NK-92 treated with Interleukin-12 subunit alpha and Interleukin-12 subunit beta, amount 100 ng/mL, for 24 hours (cell line): Measurements from ENCODE around the gene COLEC12.

Experiments used
- DNase-seq: peaks from one replicate; lab custom pipeline; 2025; lab: John Stamatoyannopoulos, UW

Gene COLEC12

DNA sequence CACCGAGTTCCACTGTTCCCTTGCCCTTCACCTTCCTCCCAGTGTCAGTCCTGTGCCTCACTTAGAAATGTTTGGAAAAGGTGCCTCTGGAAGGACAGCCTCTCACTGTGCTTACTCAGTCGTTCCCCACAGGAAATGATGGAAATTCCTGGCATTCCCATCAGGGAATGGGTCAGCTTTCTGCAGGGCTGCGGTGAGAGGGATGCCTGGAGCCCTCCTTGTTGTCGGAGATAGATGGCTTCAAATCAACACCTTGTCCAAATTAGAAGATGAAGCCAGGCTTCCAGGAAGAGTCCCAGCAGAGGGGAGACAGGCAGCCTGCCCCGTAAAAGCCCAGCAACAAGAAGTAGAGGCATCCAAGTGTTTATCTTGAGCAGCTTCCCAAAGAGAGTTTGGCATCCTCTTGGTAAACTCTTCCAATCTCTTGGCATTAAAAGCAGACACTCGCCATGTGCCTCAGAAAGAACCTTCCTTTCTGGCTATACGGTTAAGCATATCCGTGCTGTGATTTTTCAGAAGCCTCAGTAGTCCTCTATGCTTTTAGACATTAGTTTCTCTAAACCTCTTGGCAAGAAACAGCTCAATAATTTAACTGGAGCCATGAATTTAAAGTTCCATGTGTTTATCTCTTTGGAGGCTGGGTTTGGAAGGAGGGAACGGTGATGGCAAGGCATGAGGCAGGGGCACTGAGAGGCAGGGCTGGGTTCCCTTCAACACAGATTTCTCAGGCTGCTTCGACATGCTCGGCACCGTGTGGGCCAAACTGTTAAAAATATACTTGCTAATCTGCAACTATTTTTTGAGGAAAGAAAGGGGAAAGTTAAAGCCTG lies 25.1 kb downstream of the COLEC12 start:
- DNase-seq = no peak

- DNase-seq = no peak
These were observed 26.1 kb downstream of the COLEC12 start for GRCh38 chr18:474416-474815.

DNA sequence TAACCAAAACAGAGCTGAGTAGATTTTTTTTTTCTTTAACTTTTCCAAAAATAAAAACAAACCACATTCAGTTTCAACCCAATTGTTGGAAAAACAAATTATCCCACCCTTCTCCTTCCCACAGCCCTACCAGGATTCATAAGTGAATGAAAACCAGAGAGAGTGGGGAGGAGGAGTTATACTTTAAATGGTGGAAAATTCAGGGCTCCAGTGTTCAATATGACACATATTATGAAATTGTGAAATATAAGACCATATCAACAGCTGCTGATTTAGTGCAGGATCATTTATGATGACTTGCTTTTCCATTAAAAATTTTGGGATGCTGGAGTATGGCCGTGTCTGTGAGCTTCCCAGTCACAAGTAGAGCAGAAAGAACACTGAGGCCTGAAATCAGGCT lies 26.7 kb downstream of the COLEC12 start:
- DNase-seq = no peak

DNA sequence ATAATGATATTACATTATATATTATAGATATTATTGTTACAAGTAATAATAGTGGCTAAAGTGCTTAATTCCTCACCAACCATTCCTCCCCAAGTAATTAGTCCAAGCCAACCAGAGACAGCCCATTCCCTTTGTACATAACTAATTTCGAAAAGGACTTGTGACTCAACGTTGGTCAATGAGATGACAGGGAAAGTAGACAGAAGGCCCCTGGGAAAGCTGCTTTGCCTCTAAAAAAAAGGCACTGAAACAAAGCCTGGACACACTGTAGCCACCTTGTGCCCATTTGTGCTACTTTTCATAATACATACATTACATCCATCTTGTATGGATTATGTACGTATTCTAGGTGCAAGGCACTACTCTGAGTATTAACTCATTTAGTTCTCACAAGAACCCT lies 28.8 kb downstream of the COLEC12 start:
- no peak for DNase-seq

DNA sequence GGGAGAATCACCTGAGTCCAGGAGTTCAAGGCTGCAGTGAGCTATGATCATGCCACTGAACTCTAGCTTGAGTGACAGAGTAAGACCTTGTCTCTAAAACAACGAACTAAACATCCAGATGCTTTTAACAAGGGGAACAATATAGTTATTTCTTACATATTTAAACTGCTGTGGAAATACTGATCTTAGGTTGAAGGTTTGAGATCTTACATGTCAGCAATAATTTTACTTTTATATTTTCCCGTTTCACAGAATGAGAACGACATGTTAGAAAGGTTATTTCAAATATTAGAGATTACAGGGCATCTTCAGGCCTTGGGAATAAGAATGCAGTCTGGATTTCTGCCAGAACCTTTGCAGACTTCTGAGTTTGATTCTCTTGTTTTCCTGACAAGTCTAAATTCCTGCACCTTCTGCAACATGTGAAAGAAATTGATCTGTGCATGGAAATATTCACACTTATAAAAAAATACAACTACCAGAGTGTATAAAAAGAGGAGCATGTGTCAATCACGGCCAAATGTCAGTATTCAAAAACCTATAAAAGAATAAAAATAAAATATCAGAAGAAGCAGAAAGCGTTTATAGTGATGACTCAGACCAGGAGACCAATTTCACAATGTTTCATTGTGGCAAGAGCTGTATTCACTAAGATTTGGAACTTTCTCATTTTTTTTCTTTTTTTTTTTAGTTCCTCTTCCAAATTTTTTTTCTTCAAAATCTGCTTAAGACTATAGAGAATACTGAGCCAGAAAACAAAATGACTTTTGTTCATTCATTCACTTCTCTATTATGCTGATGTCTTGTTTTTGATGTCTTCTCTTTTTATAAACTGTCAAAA lies 29.6 kb downstream of the COLEC12 start:
- no peak for DNase-seq

- no peak for DNase-seq
These were observed 31.3 kb downstream of the COLEC12 start for GRCh38 chr18:468955-469790.

- DNase-seq = no peak
These were observed 36.5 kb downstream of the COLEC12 start for GRCh38 chr18:463827-464541.

DNA sequence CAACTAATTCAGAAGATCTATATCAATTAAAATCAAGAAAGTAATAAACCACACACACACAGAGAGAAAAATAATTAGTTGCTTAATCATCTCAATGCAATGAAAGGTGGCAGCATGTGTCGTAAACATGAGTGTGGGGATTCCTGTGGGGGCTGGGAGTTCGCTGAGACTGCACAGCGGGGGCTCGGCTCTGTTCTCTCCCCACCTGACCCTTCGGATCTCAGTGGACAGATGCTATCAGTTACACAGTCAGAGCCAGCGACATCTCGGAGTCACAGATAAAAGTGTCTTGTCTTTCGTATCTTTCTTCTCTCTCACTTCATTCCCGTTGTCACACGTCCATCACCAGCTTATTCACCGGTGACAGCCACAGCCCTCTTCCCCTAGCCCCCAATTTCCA lies 37.1 kb downstream of the COLEC12 start:
- DNase-seq = no peak

GRCh38 chr18:461762-462161 lies 38.7 kb downstream of the COLEC12 start:
- DNase-seq = no peak

- no peak for DNase-seq
These were observed 39.7 kb downstream of the COLEC12 start for GRCh38 chr18:460791-461190.

DNA sequence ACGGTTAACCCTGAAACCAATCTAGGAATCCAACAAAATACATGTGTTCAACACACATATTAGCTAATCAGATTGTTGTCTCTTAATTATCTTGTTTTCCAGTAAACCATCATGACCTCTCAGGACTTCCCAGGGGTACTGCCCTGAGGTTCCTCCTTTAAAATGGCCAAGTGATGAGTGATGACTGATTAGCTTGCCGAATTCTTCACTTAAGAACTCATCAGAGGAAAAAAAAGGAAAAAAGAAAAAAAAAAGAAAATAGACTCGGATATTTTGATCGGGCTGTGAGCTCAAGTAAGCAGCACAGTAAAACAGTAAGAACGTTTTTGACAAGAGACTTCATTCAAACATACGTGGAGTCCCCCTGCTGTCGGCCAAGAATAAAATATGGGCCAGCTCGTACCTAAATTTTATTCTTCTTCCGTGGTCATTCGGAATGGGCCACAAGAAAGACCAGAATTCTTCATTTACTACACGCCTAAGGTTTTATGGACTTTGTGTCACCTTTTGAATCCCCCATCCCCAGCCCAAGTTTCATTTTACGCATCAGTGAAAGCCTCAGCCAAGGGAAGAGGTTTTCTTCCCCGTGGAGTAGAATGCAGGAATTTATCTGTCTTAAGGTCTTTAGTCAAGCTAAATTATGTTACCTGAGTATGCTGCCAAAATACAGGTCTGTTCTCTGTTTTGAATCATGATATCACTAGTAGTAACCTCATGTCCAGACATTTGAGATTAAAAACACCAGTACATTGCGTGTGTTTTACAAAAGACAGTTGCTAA lies 40.5 kb downstream of the COLEC12 start:
- no peak for DNase-seq

- no peak for DNase-seq
These were observed 42.7 kb downstream of the COLEC12 start for GRCh38 chr18:457521-458412.

- no peak for DNase-seq
These were observed 43.4 kb downstream of the COLEC12 start for GRCh38 chr18:457140-457519.

DNA sequence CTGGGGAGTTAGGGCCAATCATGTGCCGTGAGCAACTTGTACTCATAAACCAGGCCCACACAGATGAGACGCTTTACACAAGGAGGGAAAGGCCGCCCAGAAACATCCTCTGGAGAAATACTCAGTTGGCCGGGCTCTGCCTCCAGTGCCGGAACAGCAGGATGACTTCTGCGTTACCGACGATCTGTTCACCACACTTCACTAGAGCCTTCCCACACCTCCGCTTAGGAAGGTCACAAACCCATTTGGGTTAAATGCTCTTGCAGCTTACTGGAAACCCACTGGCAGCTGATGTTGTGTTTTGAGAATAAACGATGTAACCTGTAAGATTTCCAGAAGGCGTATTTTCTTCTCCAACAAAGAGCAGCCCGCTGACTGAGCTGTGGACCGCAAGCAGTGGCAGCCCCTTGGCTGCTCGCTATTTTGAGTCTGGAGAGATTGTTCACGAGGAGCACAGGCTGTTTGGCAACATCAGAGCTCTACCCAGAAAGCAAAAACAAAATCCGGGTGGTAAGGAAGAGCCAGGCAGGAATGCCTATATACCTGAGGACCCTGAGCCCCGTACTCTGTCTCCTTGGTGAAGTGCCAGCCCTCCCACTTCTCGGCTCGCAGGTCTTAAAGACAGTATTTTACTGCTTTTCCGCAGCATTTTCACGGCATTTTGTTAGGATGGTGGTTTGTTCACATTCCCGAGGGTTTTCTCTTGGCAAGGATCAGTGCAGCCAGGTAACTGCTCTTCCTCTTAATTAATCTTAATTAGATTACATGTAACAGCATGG lies 44.0 kb downstream of the COLEC12 start:
- DNase-seq = no peak

DNA sequence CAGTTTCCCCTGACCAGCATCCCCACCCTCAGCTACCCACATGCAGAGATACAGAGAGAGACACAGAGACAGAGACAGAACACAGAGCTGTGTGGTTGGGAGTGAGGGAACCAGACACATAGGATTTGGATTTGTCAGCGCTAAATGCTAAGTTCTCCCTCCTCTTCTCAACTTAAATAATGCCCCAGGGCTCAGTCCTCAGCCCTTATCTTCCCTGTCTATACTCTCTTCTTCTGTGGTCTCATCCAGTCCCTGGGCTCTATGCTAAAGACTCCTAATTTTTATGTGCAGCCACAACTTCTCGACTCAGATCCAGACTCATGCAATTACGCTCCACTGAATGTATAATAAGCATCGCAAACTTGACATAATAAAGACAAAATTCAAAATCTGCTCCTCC lies 47.1 kb downstream of the COLEC12 start:
- no peak for DNase-seq

- no peak for DNase-seq
These were observed 47.7 kb downstream of the COLEC12 start for GRCh38 chr18:452816-453215.

DNA sequence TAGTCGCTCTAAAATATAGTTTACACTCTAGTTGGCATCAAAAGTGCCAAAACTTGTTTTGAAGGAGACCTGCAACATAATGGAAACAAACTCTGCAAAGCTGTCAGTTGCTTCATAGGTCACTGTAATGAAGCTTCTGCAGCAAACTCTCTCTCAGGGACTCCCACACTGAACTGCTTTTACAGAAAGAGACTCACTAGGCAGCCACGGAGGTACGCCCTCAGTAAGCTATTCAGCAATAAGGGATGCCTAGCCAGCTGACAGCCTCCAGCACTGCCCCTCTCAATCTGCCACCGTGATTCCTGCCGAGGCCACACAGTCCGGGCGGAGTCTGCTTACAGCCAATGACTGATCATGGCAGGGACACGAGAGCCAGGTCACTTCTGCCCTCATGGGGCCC lies 51.1 kb downstream of the COLEC12 start:
- DNase-seq = no peak

DNA sequence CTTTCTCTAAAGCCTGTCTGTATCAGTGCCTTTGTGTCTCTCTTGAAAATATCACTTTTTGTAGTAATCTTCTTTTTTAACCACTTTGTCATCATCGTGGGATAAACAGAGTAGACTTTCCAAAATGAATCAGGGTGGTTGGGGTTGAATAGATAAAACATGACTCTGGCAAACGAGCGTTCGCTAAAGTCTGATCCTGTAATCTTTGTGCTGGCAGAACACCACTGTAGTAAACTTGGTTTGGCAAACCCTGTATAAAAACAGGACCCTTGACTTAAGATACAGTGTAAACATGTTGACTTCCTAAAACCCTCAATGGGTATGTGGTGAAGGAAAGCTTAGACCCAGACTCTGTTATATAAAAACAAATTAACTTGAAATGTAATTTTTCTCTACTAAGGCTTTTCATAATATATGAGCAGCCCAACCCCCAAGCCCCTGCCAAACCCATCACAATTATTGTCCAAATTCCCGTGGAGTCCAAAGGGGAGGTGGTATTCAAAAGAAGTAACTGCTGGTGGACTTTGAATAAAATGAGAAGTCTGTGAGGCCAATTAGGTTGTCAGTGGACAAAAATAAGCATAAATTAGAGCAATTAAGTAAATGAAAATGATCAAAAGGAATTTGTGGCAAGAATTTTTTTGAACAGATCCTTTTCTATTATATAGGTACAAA lies 52.2 kb downstream of the COLEC12 start:
- DNase-seq = no peak
